GM23248 (cell line): ENCODE data around the gene CDKAL1.

Experiments
- EZH2 ChIP-seq: fragments of 200-600 bp; sonication (generic); IDR thresholded peaks from 2 replicates; pipeline ENCODE4 v1.6.1; 2018; ENCODE audit warnings: antibody characterized with exemption, mild to moderate bottlenecking; ENCODE audit not compliant: insufficient read depth, poor library complexity, severe bottlenecking
- EZH2phosphoT487 ChIP-seq: fragments of 200-600 bp; sonication (generic); IDR thresholded peaks from 2 replicates; pipeline ENCODE4 v1.6.1; 2018; ENCODE audit warnings: antibody characterized with exemption, moderate library complexity, mild to moderate bottlenecking, low read depth; ENCODE audit not compliant: insufficient read depth

DNA sequence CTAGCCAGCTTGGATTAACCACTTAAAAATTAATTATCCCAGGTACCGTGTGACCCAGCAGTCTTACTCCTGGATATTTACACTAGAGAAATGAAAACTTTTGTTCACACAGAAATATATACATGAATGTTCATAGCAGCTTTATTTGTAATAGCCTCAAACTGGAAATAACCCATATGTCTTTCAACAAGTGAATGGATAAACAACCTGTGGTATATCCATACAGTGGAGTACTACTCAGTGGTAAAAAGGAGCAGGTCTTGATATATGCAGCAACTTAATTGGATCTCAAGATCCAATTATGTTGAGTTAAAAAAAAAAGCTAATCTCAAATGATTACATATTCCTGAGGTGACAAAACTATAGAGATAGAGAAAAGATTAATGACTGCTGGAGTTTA is 381.4 kb downstream of the CDKAL1 start:
- no peak for TF ChIP-seq EZH2phosphoT487
- no peak for TF ChIP-seq EZH2
